DND-41 (cell line): ENCODE results near the gene PNMA8B.

Experiments used
- ATAC-seq: fragments of 200-7000 bp; cut with Tn5 transposase; 3 replicates; pipeline ENCODE4 v1.9.1; 2021; ENCODE audit warnings: low read depth; ENCODE audit not compliant: insufficient read depth
- DNase-seq: peaks from one replicate; pipeline ENCODE4 v3.0.0-alpha.2; 2020
- H2AFZ ChIP-seq: 2 replicates; pipeline ENCODE4 v1.6.0; 2012; ENCODE audit warnings: low read depth, low read length
- H3K27ac ChIP-seq: 2 replicates; pipeline ENCODE4 v1.5.1; 2012; ENCODE audit warnings: low read length, inconsistent platforms
- H3K27me3 ChIP-seq: fragments of 200-600 bp; sonication (generic); 2 replicates; pipeline ENCODE4 v1.6.0; 2012; ENCODE audit warnings: low read length, mild to moderate bottlenecking, inconsistent platforms; ENCODE audit not compliant: insufficient read depth, poor library complexity
- H3K36me3 ChIP-seq: 2 replicates; pipeline ENCODE4 v1.5.1; 2012; ENCODE audit warnings: low read length, inconsistent platforms; ENCODE audit not compliant: insufficient read depth
- H3K4me1 ChIP-seq: 2 replicates; pipeline ENCODE4 v1.5.1; 2012; ENCODE audit warnings: mild to moderate bottlenecking, low read length; ENCODE audit not compliant: insufficient read depth
- H3K4me2 ChIP-seq: 2 replicates; pipeline ENCODE4 v1.6.0; 2012; ENCODE audit warnings: mild to moderate bottlenecking, moderate library complexity, low read length, inconsistent platforms; ENCODE audit not compliant: insufficient read depth
- H3K4me3 ChIP-seq, 2 experiments: fragments of 200-600 bp in 1 of 2; shearing (Covaris generic) in 1 of 2; 2 replicates each; pipeline ENCODE4 v1.5.1; 2012 to 2016; ENCODE audit warnings: inconsistent platforms in 2 of 2, low read length in 2 of 2, mild to moderate bottlenecking in 2 of 2, low read depth in 1 of 2, moderate library complexity in 1 of 2
- H3K79me2 ChIP-seq: 2 replicates; pipeline ENCODE4 v1.6.0; 2012; ENCODE audit warnings: low read length, inconsistent platforms; ENCODE audit not compliant: insufficient read depth
- H3K9ac ChIP-seq: 2 replicates; pipeline ENCODE4 v1.6.0; 2012; ENCODE audit warnings: low read depth, mild to moderate bottlenecking, inconsistent platforms, low read length, moderate library complexity
- H3K9me3 ChIP-seq: 2 replicates; pipeline ENCODE4 v1.5.1; 2012; ENCODE audit warnings: low read length, moderate library complexity, mild to moderate bottlenecking, inconsistent platforms; ENCODE audit not compliant: insufficient read depth, severe bottlenecking
- H4K20me1 ChIP-seq: 2 replicates; pipeline ENCODE4 v1.6.0; 2012; ENCODE audit warnings: low read length; ENCODE audit not compliant: insufficient read depth
- EZH2 ChIP-seq: IDR thresholded peaks from 3 replicates; pipeline ENCODE4 v1.6.1; 2012; ENCODE audit warnings: borderline replicate concordance, low read depth, mild to moderate bottlenecking, moderate library complexity, low read length, inconsistent platforms; ENCODE audit not compliant: severe bottlenecking
- TF ChIP-seq, protein P1 (sequence below): IDR thresholded peaks from 2 replicates; pipeline ENCODE4 v1.5.1; 2012; ENCODE audit warnings: borderline replicate concordance, low read length, moderate library complexity, mild to moderate bottlenecking; ENCODE audit not compliant: poor library complexity, severe bottlenecking; ENCODE audit errors: extremely low read depth

Gene PNMA8B

DNA sequence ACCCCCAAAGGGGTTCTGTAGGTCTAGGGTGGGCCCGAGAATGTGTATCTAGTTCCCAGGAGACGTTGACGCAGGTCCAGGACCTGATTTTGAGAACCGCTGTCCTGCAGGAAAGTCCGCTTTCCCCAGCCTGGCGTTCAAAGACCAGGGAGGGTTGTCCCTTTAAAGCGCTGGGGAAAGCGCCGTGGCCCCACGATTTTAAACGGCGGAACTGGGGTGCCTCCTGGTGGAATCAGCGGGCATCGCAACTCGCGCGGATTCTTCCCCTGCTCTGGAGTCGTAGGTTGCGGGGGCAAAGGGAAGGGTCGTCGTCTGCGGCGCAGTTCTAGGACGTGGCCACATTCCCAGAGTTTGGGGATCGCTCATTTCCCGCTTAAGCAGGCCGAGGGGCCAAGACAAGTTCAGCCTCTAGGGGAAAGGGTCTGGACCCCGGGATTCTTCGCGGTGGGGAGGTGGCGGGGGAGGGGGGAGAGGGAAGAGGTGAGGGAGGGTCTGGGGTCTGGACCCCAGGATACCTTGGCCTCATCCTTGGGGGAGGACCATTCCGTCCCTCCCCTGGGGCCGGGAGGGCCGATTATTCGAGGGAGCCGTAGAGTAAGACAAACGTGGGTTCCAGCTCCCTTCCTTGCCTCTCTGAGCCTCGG lies 7.7 kb downstream of the PNMA8B start:
- Histone ChIP-seq H2AFZ (no peak overlapping the region), H3K79me2 (no peaks in the 10 kb centered on the region), H3K9me3 (no peaks in the 10 kb centered on the region), H3K4me2 (no peak overlapping the region), H3K36me3 (no peaks in the 10 kb centered on the region), H3K27ac (no peak overlapping the region), H3K4me3 (no peak overlapping the region), H3K4me1 (no peaks in the 10 kb centered on the region), H4K20me1 (peaks cover 6% of the 10 kb centered on the region), H3K27me3 (peaks cover 9% of the 10 kb centered on the region), H3K9ac (no peak overlapping the region)
- ATAC-seq (peak; percentile 80), DNase-seq (peak; percentile 70)
- TF ChIP-seq, protein P1, sequence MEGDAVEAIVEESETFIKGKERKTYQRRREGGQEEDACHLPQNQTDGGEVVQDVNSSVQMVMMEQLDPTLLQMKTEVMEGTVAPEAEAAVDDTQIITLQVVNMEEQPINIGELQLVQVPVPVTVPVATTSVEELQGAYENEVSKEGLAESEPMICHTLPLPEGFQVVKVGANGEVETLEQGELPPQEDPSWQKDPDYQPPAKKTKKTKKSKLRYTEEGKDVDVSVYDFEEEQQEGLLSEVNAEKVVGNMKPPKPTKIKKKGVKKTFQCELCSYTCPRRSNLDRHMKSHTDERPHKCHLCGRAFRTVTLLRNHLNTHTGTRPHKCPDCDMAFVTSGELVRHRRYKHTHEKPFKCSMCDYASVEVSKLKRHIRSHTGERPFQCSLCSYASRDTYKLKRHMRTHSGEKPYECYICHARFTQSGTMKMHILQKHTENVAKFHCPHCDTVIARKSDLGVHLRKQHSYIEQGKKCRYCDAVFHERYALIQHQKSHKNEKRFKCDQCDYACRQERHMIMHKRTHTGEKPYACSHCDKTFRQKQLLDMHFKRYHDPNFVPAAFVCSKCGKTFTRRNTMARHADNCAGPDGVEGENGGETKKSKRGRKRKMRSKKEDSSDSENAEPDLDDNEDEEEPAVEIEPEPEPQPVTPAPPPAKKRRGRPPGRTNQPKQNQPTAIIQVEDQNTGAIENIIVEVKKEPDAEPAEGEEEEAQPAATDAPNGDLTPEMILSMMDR, result peak; percentile 96
- TF ChIP-seq EZH2, result no peak

DNA sequence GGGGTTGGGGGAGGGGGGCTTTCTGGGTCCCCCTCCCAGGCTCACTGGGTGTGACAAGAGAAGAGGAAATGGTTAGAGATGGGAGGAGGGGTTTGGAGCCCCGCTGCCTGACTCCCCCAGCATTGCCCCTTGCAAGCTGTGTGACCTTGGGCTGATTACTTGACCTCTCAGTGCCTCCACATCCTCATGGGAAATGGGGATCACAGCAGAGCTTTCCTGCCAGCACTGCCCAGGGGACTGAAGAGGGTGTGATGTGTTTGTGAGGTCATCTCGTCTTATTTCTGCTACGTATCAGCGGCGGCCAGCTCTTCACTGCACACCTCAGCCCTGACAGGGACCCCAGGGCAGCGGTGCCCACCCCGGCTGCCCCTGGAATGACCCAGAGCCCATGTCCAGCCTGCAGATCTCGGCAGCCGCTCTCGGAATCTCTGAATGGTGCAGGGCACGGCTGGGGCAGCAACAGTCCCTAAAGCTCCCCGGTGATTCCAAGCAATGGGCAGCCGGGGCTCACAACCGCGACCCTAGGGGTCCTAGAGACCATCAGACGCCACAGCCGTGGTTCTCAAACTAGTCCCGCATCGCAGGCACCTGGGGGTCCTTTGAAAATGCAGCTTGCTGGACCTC lies 8.4 kb downstream of the PNMA8B start:
- Histone ChIP-seq H3K4me2 (no peak overlapping the region), H3K27ac (no peak overlapping the region), H3K79me2 (no peaks in the 10 kb centered on the region), H3K27me3 (peaks cover 7% of the 10 kb centered on the region), H2AFZ (no peak overlapping the region), H3K4me1 (no peaks in the 10 kb centered on the region), H3K4me3 (no peak overlapping the region), H3K9me3 (no peaks in the 10 kb centered on the region), H3K9ac (no peak overlapping the region), H4K20me1 (peaks cover 6% of the 10 kb centered on the region; the same call in 1 of the 2 replicates), H3K36me3 (no peaks in the 10 kb centered on the region)
- ATAC-seq (no peak), DNase-seq (no peak)
- TF ChIP-seq, protein P1, result no peak
- no peak for TF ChIP-seq EZH2

DNA sequence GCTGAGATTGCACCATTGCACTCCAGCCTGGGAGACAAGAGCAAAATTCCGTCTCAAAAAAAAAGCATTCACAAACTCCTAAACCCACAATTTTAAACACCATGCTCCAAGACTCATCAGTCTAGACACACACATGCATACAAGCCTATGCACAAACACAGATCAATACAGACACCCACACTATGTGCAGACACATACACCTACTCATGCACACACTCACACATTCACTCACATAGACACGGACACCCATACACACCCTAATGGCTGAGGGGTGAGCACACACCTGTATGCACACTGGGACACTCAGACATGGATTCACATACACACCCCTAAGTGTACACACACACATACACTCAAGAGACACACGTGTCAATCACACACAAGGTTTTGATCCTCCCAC lies 9.3 kb downstream of the PNMA8B start:
- H2AFZ ChIP-seq, result no peak overlapping the region
- H4K20me1 ChIP-seq, result no peaks in the 10 kb centered on the region
- no peak for ATAC-seq
- no peak overlapping the region for H3K9ac ChIP-seq
- H3K27me3 ChIP-seq, result no peaks in the 10 kb centered on the region
- TF ChIP-seq EZH2, result no peak
- TF ChIP-seq, protein P1, result no peak
- no peak overlapping the region for H3K4me2 ChIP-seq
- no peaks in the 10 kb centered on the region for H3K79me2 ChIP-seq
- no peak for DNase-seq
- no peaks in the 10 kb centered on the region for H3K9me3 ChIP-seq
- H3K4me1 ChIP-seq, result no peaks in the 10 kb centered on the region
- no peak overlapping the region for H3K27ac ChIP-seq
- no peaks in the 10 kb centered on the region for H3K36me3 ChIP-seq
- no peak overlapping the region for H3K4me3 ChIP-seq
